ENCODE data around the gene FRMD7.

FRMD7 gene

GRCh38 chrX:132033166-132033565 lies 94.7 kb downstream of the FRMD7 start:
- no peak overlapping the region for H3K4me3 ChIP-seq (ENCODE audit: low read depth, low read length)
- in situ Hi-C loops (cut with HindIII; ENCODE audit: low sequenced_read_pairs), result no loop called here
- TF ChIP-seq, protein P1, sequence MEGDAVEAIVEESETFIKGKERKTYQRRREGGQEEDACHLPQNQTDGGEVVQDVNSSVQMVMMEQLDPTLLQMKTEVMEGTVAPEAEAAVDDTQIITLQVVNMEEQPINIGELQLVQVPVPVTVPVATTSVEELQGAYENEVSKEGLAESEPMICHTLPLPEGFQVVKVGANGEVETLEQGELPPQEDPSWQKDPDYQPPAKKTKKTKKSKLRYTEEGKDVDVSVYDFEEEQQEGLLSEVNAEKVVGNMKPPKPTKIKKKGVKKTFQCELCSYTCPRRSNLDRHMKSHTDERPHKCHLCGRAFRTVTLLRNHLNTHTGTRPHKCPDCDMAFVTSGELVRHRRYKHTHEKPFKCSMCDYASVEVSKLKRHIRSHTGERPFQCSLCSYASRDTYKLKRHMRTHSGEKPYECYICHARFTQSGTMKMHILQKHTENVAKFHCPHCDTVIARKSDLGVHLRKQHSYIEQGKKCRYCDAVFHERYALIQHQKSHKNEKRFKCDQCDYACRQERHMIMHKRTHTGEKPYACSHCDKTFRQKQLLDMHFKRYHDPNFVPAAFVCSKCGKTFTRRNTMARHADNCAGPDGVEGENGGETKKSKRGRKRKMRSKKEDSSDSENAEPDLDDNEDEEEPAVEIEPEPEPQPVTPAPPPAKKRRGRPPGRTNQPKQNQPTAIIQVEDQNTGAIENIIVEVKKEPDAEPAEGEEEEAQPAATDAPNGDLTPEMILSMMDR (IDR thresholded peaks at IDR 0.05; ENCODE audit: low read depth, low read length, missing control alignments), result no peak
- no peak for DNase-seq (ENCODE audit: low read depth)

DNA sequence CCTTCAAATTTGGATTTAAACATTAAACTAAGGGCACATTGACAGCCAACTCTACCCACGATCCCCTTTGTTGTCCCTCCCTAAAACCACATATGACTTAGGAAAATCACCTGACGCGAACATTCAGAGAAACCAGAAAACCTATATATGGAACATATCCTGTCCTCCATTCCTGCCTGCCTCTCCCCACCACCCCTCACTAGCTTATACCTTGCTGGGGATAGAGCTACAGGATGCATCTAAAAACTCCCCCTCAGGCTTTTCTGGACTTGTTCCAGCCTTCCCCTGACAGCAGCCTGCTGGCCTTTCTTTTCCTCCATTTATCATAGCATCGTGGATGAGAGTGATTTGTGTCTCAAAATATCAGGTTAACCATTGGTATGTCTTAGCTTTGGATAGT lies 96.0 kb downstream of the FRMD7 start:
- no peak for DNase-seq (ENCODE audit: low read depth)
- no peak overlapping the region for H3K4me3 ChIP-seq (ENCODE audit: low read depth, low read length)
- TF ChIP-seq, protein P1 (IDR thresholded peaks at IDR 0.05; ENCODE audit: low read depth, low read length, missing control alignments), result no peak
- in situ Hi-C loops (cut with HindIII; ENCODE audit: low sequenced_read_pairs), result no loop called here

DNA sequence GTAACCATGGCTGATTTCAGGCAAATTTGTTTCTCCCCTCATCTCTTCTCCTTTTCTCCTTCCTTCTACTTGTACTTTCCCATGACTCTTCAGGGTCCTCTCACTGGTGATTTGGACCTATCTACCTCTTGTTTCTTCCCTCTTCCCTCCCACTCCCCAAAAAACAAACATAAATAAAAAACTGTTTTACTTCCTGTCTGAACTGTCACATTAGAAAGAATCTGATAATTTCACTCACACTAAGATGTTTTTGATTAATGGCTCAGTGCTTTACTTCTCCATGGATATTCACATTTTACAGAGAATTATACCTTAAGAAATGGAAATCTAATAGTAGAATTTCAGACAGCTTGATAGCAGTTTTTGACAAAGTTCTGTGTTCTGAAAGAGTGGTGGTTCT lies 97.6 kb downstream of the FRMD7 start:
- TF ChIP-seq, protein P1 (IDR thresholded peaks at IDR 0.05; ENCODE audit: low read depth, low read length, missing control alignments), result no peak
- no peak for DNase-seq (ENCODE audit: low read depth)
- in situ Hi-C loops (cut with HindIII; ENCODE audit: low sequenced_read_pairs), result no loop called here
- H3K4me3 ChIP-seq (ENCODE audit: low read depth, low read length), result no peak overlapping the region

Data from astrocyte of the cerebellum (primary cell).